ENCODE results near the gene DNAI2. TPM values are rescaled to one million over a fixed set of nuclear protein-coding genes. Genes with fewer than 3 reads are reported as not detected.
A peak's percentile ranks its signal among the peaks of the same experiment; 100 is the strongest.

Gene DNAI2
- total and polyA plus RNA-seq, 9 of the 15 experiments (the other 6 are each of a cell fraction or from before 2014, with no cell fraction given): not detected

DNA sequence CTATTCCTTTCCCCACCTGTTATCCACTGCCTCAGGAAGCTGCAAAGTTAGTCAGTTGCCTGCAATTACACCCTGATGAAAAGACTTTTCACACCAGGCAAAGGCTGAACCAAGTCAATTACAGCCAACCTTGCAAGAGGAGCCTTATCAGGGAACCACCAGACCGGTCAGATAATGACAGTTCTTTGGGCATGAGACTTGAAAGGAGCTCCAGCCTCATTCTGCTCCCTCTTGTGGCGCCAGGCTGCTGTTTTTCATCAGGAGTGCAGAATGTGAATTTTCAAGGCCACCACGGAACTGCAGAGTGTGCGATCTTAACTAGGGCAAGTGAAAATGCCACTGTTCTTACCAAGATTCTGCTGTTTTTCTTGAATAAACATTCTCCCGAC lies 22.5 kb downstream of the DNAI2 start (continued):
- TF ChIP-seq MEIS2 (IDR thresholded peaks at IDR 0.05; ENCODE audit: partially characterized antibody) (peak; percentile 72), CC2D1A (IDR thresholded peaks at IDR 0.05) (peak; percentile 46; the same call in 1 of the 2 replicates), ZNF134 (CRISPR knock-in tag; conservative IDR thresholded peaks at IDR 0.05) (peak; percentile 62; the same call in 1 of the 2 replicates), ZNF780A (CRISPR knock-in tag; IDR thresholded peaks at IDR 0.05) (no peak), SNRNP70 (optimal IDR thresholded peaks at IDR 0.05; ENCODE audit: low read depth, low read length) (no peak), TEAD1 (CRISPR knock-in tag; IDR thresholded peaks at IDR 0.05) (peak in 1 of 2 experiments; percentile 22; a peak in 1 of 4 replicates), GABPB1 (CRISPR knock-in tag; IDR thresholded peaks at IDR 0.05) (no peak; the same call in 1 of the 2 replicates), PURB (CRISPR knock-in tag; IDR thresholded peaks at IDR 0.05; ENCODE audit: low read depth) (no peak), CCNT2 (IDR thresholded peaks at IDR 0.05; ENCODE audit: borderline replicate concordance, extremely low read depth, insufficient read length, low read depth, low read length) (peak; percentile 70), BDP1 (IDR thresholded peaks at IDR 0.05; ENCODE audit: insufficient read depth, insufficient read length) (no peak), JUN (IDR thresholded peaks at IDR 0.05; ENCODE audit: borderline replicate concordance, low read depth, low read length) (0 out of 2 replicates have a peak, but pooled peaks have one; percentile 35), JUN (CRISPR knock-in tag; IDR thresholded peaks at IDR 0.05; ENCODE audit: borderline replicate concordance) (no peak; the same call in 1 of the 2 replicates), ZNF766 (CRISPR knock-in tag; conservative IDR thresholded peaks at IDR 0.05) (peak; percentile 83; the same call in 1 of the 2 replicates), ZNF184 (CRISPR knock-in tag; IDR thresholded peaks at IDR 0.05) (no peak), EGR1 (conservative IDR thresholded peaks at IDR 0.05) (no peak), TAL1 (IDR thresholded peaks at IDR 0.05) (peak; percentile 85), BMI1 (IDR thresholded peaks at IDR 0.05; ENCODE audit: low read length) (no peak), ELF4 (CRISPR knock-in tag; IDR thresholded peaks at IDR 0.05) (no peak), HDAC8 (tag; IDR thresholded peaks at IDR 0.05) (no peak), ZSCAN29 (IDR thresholded peaks at IDR 0.05) (no peak), PCBP1 (IDR thresholded peaks at IDR 0.05; ENCODE audit: low read depth, low read length, poor library complexity, severe bottlenecking) (no peak)
- TF ChIP-seq, protein P1, sequence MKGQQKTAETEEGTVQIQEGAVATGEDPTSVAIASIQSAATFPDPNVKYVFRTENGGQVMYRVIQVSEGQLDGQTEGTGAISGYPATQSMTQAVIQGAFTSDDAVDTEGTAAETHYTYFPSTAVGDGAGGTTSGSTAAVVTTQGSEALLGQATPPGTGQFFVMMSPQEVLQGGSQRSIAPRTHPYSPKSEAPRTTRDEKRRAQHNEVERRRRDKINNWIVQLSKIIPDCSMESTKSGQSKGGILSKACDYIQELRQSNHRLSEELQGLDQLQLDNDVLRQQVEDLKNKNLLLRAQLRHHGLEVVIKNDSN (CRISPR knock-in tag; IDR thresholded peaks at IDR 0.05): peak; percentile 18; the same call in 1 of the 2 replicates
- TF ChIP-seq, protein P2, sequence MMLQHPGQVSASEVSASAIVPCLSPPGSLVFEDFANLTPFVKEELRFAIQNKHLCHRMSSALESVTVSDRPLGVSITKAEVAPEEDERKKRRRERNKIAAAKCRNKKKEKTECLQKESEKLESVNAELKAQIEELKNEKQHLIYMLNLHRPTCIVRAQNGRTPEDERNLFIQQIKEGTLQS (IDR thresholded peaks at IDR 0.05): no peak; the same call in 1 of the 2 replicates
- TF ChIP-seq, protein P2 (CRISPR knock-in tag; conservative IDR thresholded peaks at IDR 0.05): 0 out of 2 replicates have a peak, but pooled peaks have one; percentile 18
- TF ChIP-seq, protein P3, sequence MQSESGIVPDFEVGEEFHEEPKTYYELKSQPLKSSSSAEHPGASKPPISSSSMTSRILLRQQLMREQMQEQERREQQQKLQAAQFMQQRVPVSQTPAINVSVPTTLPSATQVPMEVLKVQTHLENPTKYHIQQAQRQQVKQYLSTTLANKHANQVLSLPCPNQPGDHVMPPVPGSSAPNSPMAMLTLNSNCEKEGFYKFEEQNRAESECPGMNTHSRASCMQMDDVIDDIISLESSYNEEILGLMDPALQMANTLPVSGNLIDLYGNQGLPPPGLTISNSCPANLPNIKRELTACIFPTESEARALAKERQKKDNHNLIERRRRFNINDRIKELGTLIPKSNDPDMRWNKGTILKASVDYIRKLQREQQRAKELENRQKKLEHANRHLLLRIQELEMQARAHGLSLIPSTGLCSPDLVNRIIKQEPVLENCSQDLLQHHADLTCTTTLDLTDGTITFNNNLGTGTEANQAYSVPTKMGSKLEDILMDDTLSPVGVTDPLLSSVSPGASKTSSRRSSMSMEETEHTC (IDR thresholded peaks at IDR 0.05): peak; percentile 87
- TF ChIP-seq, protein P4, sequence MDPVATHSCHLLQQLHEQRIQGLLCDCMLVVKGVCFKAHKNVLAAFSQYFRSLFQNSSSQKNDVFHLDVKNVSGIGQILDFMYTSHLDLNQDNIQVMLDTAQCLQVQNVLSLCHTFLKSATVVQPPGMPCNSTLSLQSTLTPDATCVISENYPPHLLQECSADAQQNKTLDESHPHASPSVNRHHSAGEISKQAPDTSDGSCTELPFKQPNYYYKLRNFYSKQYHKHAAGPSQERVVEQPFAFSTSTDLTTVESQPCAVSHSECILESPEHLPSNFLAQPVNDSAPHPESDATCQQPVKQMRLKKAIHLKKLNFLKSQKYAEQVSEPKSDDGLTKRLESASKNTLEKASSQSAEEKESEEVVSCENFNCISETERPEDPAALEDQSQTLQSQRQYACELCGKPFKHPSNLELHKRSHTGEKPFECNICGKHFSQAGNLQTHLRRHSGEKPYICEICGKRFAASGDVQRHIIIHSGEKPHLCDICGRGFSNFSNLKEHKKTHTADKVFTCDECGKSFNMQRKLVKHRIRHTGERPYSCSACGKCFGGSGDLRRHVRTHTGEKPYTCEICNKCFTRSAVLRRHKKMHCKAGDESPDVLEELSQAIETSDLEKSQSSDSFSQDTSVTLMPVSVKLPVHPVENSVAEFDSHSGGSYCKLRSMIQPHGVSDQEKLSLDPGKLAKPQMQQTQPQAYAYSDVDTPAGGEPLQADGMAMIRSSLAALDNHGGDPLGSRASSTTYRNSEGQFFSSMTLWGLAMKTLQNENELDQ (CRISPR knock-in tag; IDR thresholded peaks at IDR 0.05; ENCODE audit: borderline replicate concordance): no peak

Measured in K562 (cell line).